Spleen (tissue), 7 donors: Measurements from ENCODE around the gene FHIT.

Experiments
- CTCF ChIP-seq, 11 experiments: fragments of 200-600 bp in 7 of 11; fragments of 450-650 bp in 4 of 11; sonication (generic) in 4 of 11; IDR thresholded peaks in 8 of 11; conservative IDR thresholded peaks in 3 of 11; 1 replicate in 7 of 11; 2 replicates in 4 of 11; pipeline versions ENCODE4 v1.4.0 to v1.8.0; 2016 to 2021; ENCODE audit warnings: antibody characterized with exemption in 11 of 11, inconsistent platforms in 4 of 11, mild to moderate bottlenecking in 1 of 11
- POLR2A ChIP-seq, 3 donors: fragments of 450-650 bp; IDR thresholded peaks; one replicate each; pipeline ENCODE4 v1.5.1; 2017; ENCODE audit warnings: antibody characterized with exemption in 3 of 3, mild to moderate bottlenecking in 1 of 3
- donor health status: DM: no; HTN: no; CAD: no; lungs with moderate emphysema.
- donor health status: DM: no; HTN: no; CAD: no.
- donor health status: DM: no; HTN: no; CAD: no.

- TF ChIP-seq CTCF (IDR thresholded peaks at IDR 0.05 in 8 of 11, conservative IDR thresholded peaks at IDR 0.05 in 3 of 11) (no peak), POLR2A (IDR thresholded peaks at IDR 0.05) (no peak)
These were observed 1419.9 kb downstream of the FHIT start for GRCh38 chr3:59831394-59831793.
